K562 (cell line): Measurements from ENCODE around the gene NSUN6. TPM values are rescaled to one million over a fixed set of nuclear protein-coding genes. Genes with fewer than 3 reads are reported as not detected.
A peak's percentile ranks its signal among the peaks of the same experiment; 100 is the strongest.

Source experiments
- ARID1B ChIP-seq: fragments of 450-650 bp; IDR thresholded peaks from 2 replicates; pipeline ENCODE4 v1.6.1; 2016; ENCODE audit warnings: antibody characterized with exemption, mild to moderate bottlenecking, inconsistent platforms
- BCOR ChIP-seq: fragments of 450-650 bp; IDR thresholded peaks from 2 replicates; pipeline ENCODE4 v1.6.1; 2016
- E2F4 ChIP-seq: sonication (generic); formaldehyde crosslinking; IDR thresholded peaks from 2 replicates; pipeline ENCODE4 v1.8.0; 2022; ENCODE audit warnings: mild to moderate bottlenecking, low read depth, missing genetic modification reagents
- E4F1 ChIP-seq: fragments of 250-450 bp; sonication (Bioruptor Pico); IDR thresholded peaks from 2 replicates; pipeline ENCODE4 v1.5.0; 2021; ENCODE audit warnings: mild to moderate bottlenecking, borderline replicate concordance
- EWSR1 ChIP-seq: fragments of 450-650 bp; IDR thresholded peaks from 2 replicates; pipeline ENCODE4 v1.6.1; 2018; ENCODE audit warnings: borderline replicate concordance, mild to moderate bottlenecking, low read depth, moderate library complexity; ENCODE audit not compliant: partially characterized antibody
- FOSL1 ChIP-seq: fragments of 200-800 bp; sonication (Bioruptor generic); conservative IDR thresholded peaks from 2 replicates; pipeline ENCODE4 v1.6.1; 2016; ENCODE audit warnings: missing genetic modification characterization, missing compliant biosample characterization
- FOXK2 ChIP-seq, 2 experiments: fragments of 450-650 bp; IDR thresholded peaks in 1 of 2; conservative IDR thresholded peaks in 1 of 2; 2 replicates each; pipeline ENCODE4 v1.6.1; 2016; ENCODE audit warnings: low read depth in 2 of 2, mild to moderate bottlenecking in 1 of 2
- GATAD2B ChIP-seq: fragments of 450-650 bp; IDR thresholded peaks from 2 replicates; pipeline ENCODE4 v1.6.1; 2017; ENCODE audit warnings: mild to moderate bottlenecking, borderline replicate concordance
- KLF1 ChIP-seq: fragments of 450-650 bp; IDR thresholded peaks from 2 replicates; pipeline ENCODE4 v1.6.1; 2016; ENCODE audit warnings: missing genetic modification characterization, missing compliant biosample characterization
- KLF13 ChIP-seq: fragments of 450-650 bp; IDR thresholded peaks from 2 replicates; pipeline ENCODE4 v1.6.1; 2016; ENCODE audit warnings: missing genetic modification characterization, low read depth, mild to moderate bottlenecking, missing compliant biosample characterization, moderate library complexity, borderline replicate concordance
- MAFK ChIP-seq: IDR thresholded peaks from 2 replicates; pipeline ENCODE4 v1.6.1; 2011; ENCODE audit warnings: low read length, improper control_type of control experiment
- MECOM ChIP-seq: fragments of 250-450 bp; sonication (Bioruptor Pico); IDR thresholded peaks from 2 replicates; pipeline ENCODE4 v1.8.0; 2022; ENCODE audit warnings: inconsistent platforms
- NFE2L1 ChIP-seq: fragments of 450-650 bp; IDR thresholded peaks from 2 replicates; pipeline ENCODE4 v1.6.1; 2016; ENCODE audit warnings: missing genetic modification characterization, low read depth, mild to moderate bottlenecking, missing compliant biosample characterization, moderate library complexity, borderline replicate concordance
- NR2C2 ChIP-seq, 2 experiments: fragments of 200-800 bp in 1 of 2; sonication (Bioruptor generic) in 1 of 2; sonication (generic) in 1 of 2; formaldehyde crosslinking in 1 of 2; IDR thresholded peaks; 2 replicates each; pipeline versions ENCODE4 v1.6.1 to v1.8.0; 2016 to 2022; ENCODE audit warnings: mild to moderate bottlenecking in 1 of 2, missing compliant biosample characterization in 1 of 2, missing genetic modification characterization in 1 of 2, missing genetic modification reagents in 1 of 2
- PURB ChIP-seq: sonication (generic); formaldehyde crosslinking; IDR thresholded peaks from 2 replicates; pipeline ENCODE4 v1.9.0; 2021; ENCODE audit warnings: low read depth, mild to moderate bottlenecking, missing genetic modification reagents
- RBM34 ChIP-seq: fragments of 200-400 bp; formaldehyde crosslinking; IDR thresholded peaks from 2 replicates; pipeline ENCODE4 v1.6.1; 2018; ENCODE audit warnings: low read length, borderline replicate concordance; ENCODE audit not compliant: insufficient read depth
- RFX1 ChIP-seq: fragments of 450-650 bp; IDR thresholded peaks from 2 replicates; pipeline ENCODE4 v1.6.1; 2016; ENCODE audit warnings: mild to moderate bottlenecking, moderate library complexity
- SAFB ChIP-seq: fragments of 200-400 bp; formaldehyde crosslinking; IDR thresholded peaks from 2 replicates; pipeline ENCODE4 v1.6.1; 2017; ENCODE audit warnings: low read depth, low read length, borderline replicate concordance
- SIRT6 ChIP-seq: IDR thresholded peaks from one replicate; pipeline ENCODE4 v1.6.1; 2012; ENCODE audit warnings: low read depth, mild to moderate bottlenecking, control low read depth, inconsistent platforms, low read length, moderate library complexity
- SMARCA4 ChIP-seq: fragments of 450-650 bp; IDR thresholded peaks from 2 replicates; pipeline ENCODE4 v1.6.1; 2016
- STAT5B ChIP-seq: fragments of 250-450 bp; sonication (Bioruptor Pico); IDR thresholded peaks from 2 replicates; pipeline ENCODE4 v1.8.0; 2021; ENCODE audit warnings: mild to moderate bottlenecking, inconsistent platforms
- TGIF2 ChIP-seq: sonication (generic); formaldehyde crosslinking; IDR thresholded peaks from 2 replicates; pipeline ENCODE4 v1.8.1; 2022; ENCODE audit warnings: mild to moderate bottlenecking, missing genetic modification reagents, moderate library complexity
- TRIM24 ChIP-seq, 2 experiments: fragments of 450-650 bp; IDR thresholded peaks; 2 replicates each; pipeline ENCODE4 v1.6.1; 2016
- ZBTB1 ChIP-seq: sonication (generic); formaldehyde crosslinking; IDR thresholded peaks from 2 replicates; pipeline ENCODE4 v1.8.1; 2023; ENCODE audit warnings: missing genetic modification reagents, low read depth, mild to moderate bottlenecking, borderline replicate concordance
- ZBTB7A ChIP-seq: IDR thresholded peaks from 2 replicates; pipeline ENCODE4 v1.6.1; 2011; ENCODE audit warnings: low read depth, mild to moderate bottlenecking, low read length, moderate library complexity, borderline replicate concordance; ENCODE audit not compliant: control insufficient read depth
- ZNF134 ChIP-seq: fragments of 250-450 bp; sonication (Bioruptor Pico); conservative IDR thresholded peaks from 2 replicates; pipeline ENCODE4 v1.4.0; 2020
- ZNF347 ChIP-seq: fragments of 450-650 bp; formaldehyde crosslinking; IDR thresholded peaks from 2 replicates; pipeline ENCODE4 v1.4.0; 2020; ENCODE audit warnings: low read depth, mild to moderate bottlenecking, moderate library complexity
- polyA plus RNA-seq, 8 experiments: library from polyadenylated mRNA; depleted of rRNA in 4 of 8; stranded (reverse) in 5 of 8; unstranded in 3 of 8; fragments of >200 nt; fragmentation: Nextera tagmentation in 2 of 8; fragmentation: Illumina TruSeq in 1 of 8; extraction: Ambion mirVana in 2 of 8; extraction: Trizol in 1 of 8; gene quantifications; 2 replicates each; pipeline versions ENCODE4 v1.2.1 to v1.2.3, GENCODE V29; 2011 to 2014; ENCODE audit warnings: inconsistent platforms in 1 of 8, missing spikeins in 1 of 8
- total RNA-seq, 7 experiments: library from RNA; depleted of rRNA in 6 of 7; stranded (reverse); fragments of >200 nt in 6 of 7; fragmentation: Illumina TruSeq in 2 of 7; extraction: Trizol in 2 of 7; gene quantifications; 2 replicates each; pipeline versions ENCODE4 v1.2.1 to v1.2.3, GENCODE V29; 2011 to 2021; ENCODE audit warnings: low replicate concordance in 1 of 7

The NSUN6 gene
- total and polyA plus RNA-seq, 9 of the 15 experiments (the other 6 are each of a cell fraction or from before 2014, with no cell fraction given): 12.5 to 33.1 (median 24.2) TPM

- TF ChIP-seq SAFB (no peak), RFX1 (no peak), ZNF134 (CRISPR knock-in tag) (peak; percentile 79), MECOM (CRISPR knock-in tag) (no peak), NR2C2 (CRISPR knock-in tag; IDR thresholded peaks at IDR 0.05) (peak; percentile 70; the same call in 1 of the 2 replicates), NR2C2 (tag; IDR thresholded peaks at IDR 0.05) (peak; percentile 93), FOSL1 (tag) (no peak), FOXK2 (conservative IDR thresholded peaks at IDR 0.05 in 1 of 2, IDR thresholded peaks at IDR 0.05 in 1 of 2; ENCODE audit: low read depth in 2 of 2) (no peak), ZBTB1 (CRISPR knock-in tag) (no peak), TRIM24 (IDR thresholded peaks at IDR 0.05) (peak in 1 of 2 experiments; percentile 49; a peak in 1 of 4 replicates), TGIF2 (CRISPR knock-in tag) (no peak; the same call in 1 of the 2 replicates), NFE2L1 (tag) (no peak), ZBTB7A (peak; percentile 87), SIRT6 (no peak), MAFK (no peak), ARID1B (no peak), EWSR1 (no peak), PURB (no peak), ZNF347 (CRISPR knock-in tag) (no peak), BCOR (0 out of 2 replicates have a peak, but pooled peaks have one; percentile 1), STAT5B (CRISPR knock-in tag) (no peak), RBM34 (no peak), KLF13 (no peak), GATAD2B (no peak), KLF1 (no peak), E4F1 (CRISPR knock-in tag) (peak; percentile 92), E2F4 (CRISPR knock-in tag) (no peak), SMARCA4 (no peak)
Measured at GRCh38 chr10:18659125-18659818, 7.9 kb upstream of the NSUN6 start, which contains the start of gene ARL5B (continued).
